ENCODE measurements around the gene DLX3.

DNA sequence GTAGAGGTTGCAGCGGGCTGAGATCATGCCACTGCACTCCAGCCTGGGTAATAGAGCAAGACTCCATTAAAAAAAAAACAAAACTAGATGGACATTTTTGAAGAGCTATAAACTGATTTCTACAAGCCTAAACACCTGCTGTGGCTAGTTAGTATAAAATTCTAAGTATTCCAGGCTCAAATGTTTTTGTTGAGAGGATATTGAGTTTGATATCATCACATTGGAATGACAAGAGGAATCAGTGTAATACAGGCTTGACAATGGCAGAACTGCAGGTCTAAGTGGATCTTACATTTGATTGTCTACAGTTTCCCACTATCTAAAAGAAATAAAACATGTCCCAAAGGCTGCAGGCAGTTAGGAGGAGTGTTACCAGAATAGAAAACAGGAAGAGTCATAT lies 23.9 kb upstream of the DLX3 start:
- TF ChIP-seq CTCF (IDR thresholded peaks at IDR 0.05): no peak
- no peak for TF ChIP-seq ZFX (IDR thresholded peaks at IDR 0.05; ENCODE audit: borderline replicate concordance)

Measured in 22Rv1 (cell line).